ENCODE results near the gene SPTY2D1.

The SPTY2D1 gene

GRCh38 chr11:18615628-18616392 is 18.3 kb downstream of the SPTY2D1 start:
- TF ChIP-seq, protein P1, sequence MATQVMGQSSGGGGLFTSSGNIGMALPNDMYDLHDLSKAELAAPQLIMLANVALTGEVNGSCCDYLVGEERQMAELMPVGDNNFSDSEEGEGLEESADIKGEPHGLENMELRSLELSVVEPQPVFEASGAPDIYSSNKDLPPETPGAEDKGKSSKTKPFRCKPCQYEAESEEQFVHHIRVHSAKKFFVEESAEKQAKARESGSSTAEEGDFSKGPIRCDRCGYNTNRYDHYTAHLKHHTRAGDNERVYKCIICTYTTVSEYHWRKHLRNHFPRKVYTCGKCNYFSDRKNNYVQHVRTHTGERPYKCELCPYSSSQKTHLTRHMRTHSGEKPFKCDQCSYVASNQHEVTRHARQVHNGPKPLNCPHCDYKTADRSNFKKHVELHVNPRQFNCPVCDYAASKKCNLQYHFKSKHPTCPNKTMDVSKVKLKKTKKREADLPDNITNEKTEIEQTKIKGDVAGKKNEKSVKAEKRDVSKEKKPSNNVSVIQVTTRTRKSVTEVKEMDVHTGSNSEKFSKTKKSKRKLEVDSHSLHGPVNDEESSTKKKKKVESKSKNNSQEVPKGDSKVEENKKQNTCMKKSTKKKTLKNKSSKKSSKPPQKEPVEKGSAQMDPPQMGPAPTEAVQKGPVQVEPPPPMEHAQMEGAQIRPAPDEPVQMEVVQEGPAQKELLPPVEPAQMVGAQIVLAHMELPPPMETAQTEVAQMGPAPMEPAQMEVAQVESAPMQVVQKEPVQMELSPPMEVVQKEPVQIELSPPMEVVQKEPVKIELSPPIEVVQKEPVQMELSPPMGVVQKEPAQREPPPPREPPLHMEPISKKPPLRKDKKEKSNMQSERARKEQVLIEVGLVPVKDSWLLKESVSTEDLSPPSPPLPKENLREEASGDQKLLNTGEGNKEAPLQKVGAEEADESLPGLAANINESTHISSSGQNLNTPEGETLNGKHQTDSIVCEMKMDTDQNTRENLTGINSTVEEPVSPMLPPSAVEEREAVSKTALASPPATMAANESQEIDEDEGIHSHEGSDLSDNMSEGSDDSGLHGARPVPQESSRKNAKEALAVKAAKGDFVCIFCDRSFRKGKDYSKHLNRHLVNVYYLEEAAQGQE (IDR thresholded peaks at IDR 0.05; ENCODE audit: insufficient read depth in 1 of 2, low read depth in 2 of 2, low read length in 2 of 2), result no peak
- TF ChIP-seq POLR2AphosphoS5 (IDR thresholded peaks at IDR 0.05; ENCODE audit: low read depth, low read length), result no peak
- TF ChIP-seq FOXP2 (optimal IDR thresholded peaks at IDR 0.05; ENCODE audit: borderline replicate concordance, extremely low read depth, extremely low read length, insufficient read depth), result no peak
- TF ChIP-seq SIN3A (IDR thresholded peaks at IDR 0.05; ENCODE audit: borderline replicate concordance, insufficient read depth, low read length), result no peak
- TF ChIP-seq TAF1 (IDR thresholded peaks at IDR 0.05; ENCODE audit: borderline replicate concordance, insufficient read depth, low read length), result no peak

GRCh38 chr11:18614667-18615066 is 19.5 kb downstream of the SPTY2D1 start:
- TF ChIP-seq FOXP2 (optimal IDR thresholded peaks at IDR 0.05; ENCODE audit: borderline replicate concordance, extremely low read depth, extremely low read length, insufficient read depth) (no peak), SIN3A (IDR thresholded peaks at IDR 0.05; ENCODE audit: borderline replicate concordance, insufficient read depth, low read length) (no peak), TAF1 (IDR thresholded peaks at IDR 0.05; ENCODE audit: borderline replicate concordance, insufficient read depth, low read length) (no peak), POLR2AphosphoS5 (IDR thresholded peaks at IDR 0.05; ENCODE audit: low read depth, low read length) (no peak)
- TF ChIP-seq, protein P1 (IDR thresholded peaks at IDR 0.05; ENCODE audit: insufficient read depth in 1 of 2, low read depth in 2 of 2, low read length in 2 of 2), result no peak

GRCh38 chr11:18612394-18612793 is 21.7 kb downstream of the SPTY2D1 start:
- no peak for TF ChIP-seq SIN3A (IDR thresholded peaks at IDR 0.05; ENCODE audit: borderline replicate concordance, insufficient read depth, low read length)
- TF ChIP-seq FOXP2 (optimal IDR thresholded peaks at IDR 0.05; ENCODE audit: borderline replicate concordance, extremely low read depth, extremely low read length, insufficient read depth), result no peak
- no peak for TF ChIP-seq TAF1 (IDR thresholded peaks at IDR 0.05; ENCODE audit: borderline replicate concordance, insufficient read depth, low read length)
- TF ChIP-seq, protein P1 (IDR thresholded peaks at IDR 0.05; ENCODE audit: insufficient read depth in 1 of 2, low read depth in 2 of 2, low read length in 2 of 2), result no peak
- no peak for TF ChIP-seq POLR2AphosphoS5 (IDR thresholded peaks at IDR 0.05; ENCODE audit: low read depth, low read length)

DNA sequence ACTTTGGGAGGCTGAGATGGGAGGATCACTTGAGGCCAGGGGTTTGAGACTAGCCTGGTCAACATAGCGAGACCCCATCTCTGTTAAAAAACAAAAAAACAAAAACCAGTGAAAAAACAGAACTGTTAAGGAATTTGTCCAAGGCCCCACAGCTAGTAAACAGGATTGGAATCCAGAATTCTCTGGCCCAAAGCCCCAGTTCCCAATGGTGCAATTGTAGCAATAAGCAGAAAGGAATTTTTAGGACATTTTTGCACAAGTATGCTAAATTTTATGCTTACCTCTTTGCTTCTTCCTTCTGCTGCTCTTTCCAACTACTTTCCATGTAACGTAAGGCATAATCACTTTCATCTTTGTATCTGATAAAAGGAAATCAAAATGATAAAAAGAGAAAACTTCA is 22.9 kb downstream of the SPTY2D1 start:
- no peak for TF ChIP-seq SIN3A (IDR thresholded peaks at IDR 0.05; ENCODE audit: borderline replicate concordance, insufficient read depth, low read length)
- TF ChIP-seq TAF1 (IDR thresholded peaks at IDR 0.05; ENCODE audit: borderline replicate concordance, insufficient read depth, low read length), result no peak
- TF ChIP-seq, protein P1 (IDR thresholded peaks at IDR 0.05; ENCODE audit: insufficient read depth in 1 of 2, low read depth in 2 of 2, low read length in 2 of 2), result no peak
- TF ChIP-seq POLR2AphosphoS5 (IDR thresholded peaks at IDR 0.05; ENCODE audit: low read depth, low read length), result no peak
- TF ChIP-seq FOXP2 (optimal IDR thresholded peaks at IDR 0.05; ENCODE audit: borderline replicate concordance, extremely low read depth, extremely low read length, insufficient read depth), result no peak

Data from PFSK-1 (cell line).